ENCODE measurements around the gene ASIP.

The ASIP gene

GRCh38 chr20:34311118-34312023 is 70.1 kb downstream of the ASIP start:
- no peak for DNase-seq (ENCODE audit: low read depth)

- no peak for DNase-seq (ENCODE audit: low read depth)
These were observed 70.8 kb downstream of the ASIP start for GRCh38 chr20:34312024-34312460.

- DNase-seq (ENCODE audit: low read depth): peak; percentile 77
These were observed 71.5 kb downstream of the ASIP start for GRCh38 chr20:34312544-34313217.

- DNase-seq (ENCODE audit: low read depth): no peak
These were observed 74.0 kb downstream of the ASIP start for GRCh38 chr20:34315236-34315635.

GRCh38 chr20:34316196-34316814 is 75.1 kb downstream of the ASIP start:
- DNase-seq (ENCODE audit: low read depth): no peak

Measured in stimulated activated CD8-positive, alpha-beta memory T cell treated with anti-CD3 and anti-CD28 coated beads, Interleukin-12 subunit alpha, Interleukin-12 subunit beta, amount 100 ng/mL, for 1 hour (primary cell).